ENCODE results near the gene HOXA11. TPM values are rescaled to one million over a fixed set of nuclear protein-coding genes. Genes with fewer than 3 reads are reported as not detected.

HOXA11 gene
- total RNA-seq, 3 donors from 2014 or later (not counting 1 experiment from before 2014, with no cell fraction given): not detected

GRCh38 chr7:27141923-27142579 is 43.0 kb downstream of the HOXA11 start:
- Mint-ChIP-seq H3K9me3 (no peaks in the 10 kb centered on the region), H3K4me1 (peaks cover 0 to 10% of the 10 kb centered on the region in 2 donors), H3K4me3 (peak overlapping the region; percentile 76), H3K27me3 (ENCODE audit: low read depth in 2 of 2) (peaks cover 45 to 60% of the 10 kb centered on the region in 2 donors), H3K27ac (peak overlapping the region in 1 of 2 donors; percentile 57), H3K36me3 (no peaks in the 10 kb centered on the region)
- H3K9me3 ChIP-seq (ENCODE audit: control insufficient read depth, insufficient read depth, low read length): no peaks in the 10 kb centered on the region
- WGBS (ENCODE audit: insufficient coverage): 90% methylated on average over 30 of the region's 30 CpGs
- no peaks in the 10 kb centered on the region for H3K36me3 ChIP-seq (ENCODE audit: control insufficient read depth, insufficient read depth, low read length)
- H3K4me3 ChIP-seq (ENCODE audit: low read length): no peak overlapping the region
- no peak overlapping the region for H3K27ac ChIP-seq (ENCODE audit: low read length)
- no peak for ATAC-seq
- intact Hi-C loops (cut with micrococcal nuclease): no loop called here
- peaks cover 8% of the 10 kb centered on the region for H3K27me3 ChIP-seq (ENCODE audit: control insufficient read depth, insufficient read depth, low read length)
- no peak for TF ChIP-seq CTCF (IDR thresholded peaks at IDR 0.05)
- H3K4me1 ChIP-seq (ENCODE audit: control insufficient read depth, insufficient read depth, low read length): peaks cover 4% of the 10 kb centered on the region
- no peak for DNase-seq

GRCh38 chr7:27141137-27141922 is 43.7 kb downstream of the HOXA11 start:
- Mint-ChIP-seq H3K9me3 (no peaks in the 10 kb centered on the region), H3K27ac (no peak overlapping the region), H3K27me3 (ENCODE audit: low read depth in 2 of 2) (peaks cover 40 to 56% of the 10 kb centered on the region in 2 donors), H3K4me1 (peaks cover 0 to 10% of the 10 kb centered on the region in 2 donors), H3K4me3 (peak overlapping the region; percentile 2), H3K36me3 (no peaks in the 10 kb centered on the region)
- Histone ChIP-seq H3K9me3 (ENCODE audit: control insufficient read depth, insufficient read depth, low read length) (no peaks in the 10 kb centered on the region), H3K4me3 (ENCODE audit: low read length) (no peak overlapping the region), H3K27me3 (ENCODE audit: control insufficient read depth, insufficient read depth, low read length) (peaks cover 9% of the 10 kb centered on the region), H3K36me3 (ENCODE audit: control insufficient read depth, insufficient read depth, low read length) (no peaks in the 10 kb centered on the region), H3K27ac (ENCODE audit: low read length) (no peak overlapping the region), H3K4me1 (ENCODE audit: control insufficient read depth, insufficient read depth, low read length) (peaks cover 3% of the 10 kb centered on the region)
- WGBS (ENCODE audit: insufficient coverage): 96% methylated on average over 15 of the region's 18 CpGs
- intact Hi-C loops (cut with micrococcal nuclease): no loop called here
- ATAC-seq (no peak), DNase-seq (no peak)
- no peak for TF ChIP-seq CTCF (IDR thresholded peaks at IDR 0.05)

GRCh38 chr7:27140126-27140857 is 44.7 kb downstream of the HOXA11 start:
- no peak overlapping the region for H3K4me3 Mint-ChIP-seq
- Histone ChIP-seq H3K27me3 (ENCODE audit: control insufficient read depth, insufficient read depth, low read length) (peaks cover 9% of the 10 kb centered on the region), H3K4me1 (ENCODE audit: control insufficient read depth, insufficient read depth, low read length) (peaks cover 3% of the 10 kb centered on the region), H3K9me3 (ENCODE audit: control insufficient read depth, insufficient read depth, low read length) (no peaks in the 10 kb centered on the region), H3K4me3 (ENCODE audit: low read length) (no peak overlapping the region), H3K36me3 (ENCODE audit: control insufficient read depth, insufficient read depth, low read length) (no peaks in the 10 kb centered on the region), H3K27ac (ENCODE audit: low read length) (no peak overlapping the region)
- DNase-seq (no peak), ATAC-seq (no peak)
- no peaks in the 10 kb centered on the region for H3K9me3 Mint-ChIP-seq
- TF ChIP-seq CTCF (IDR thresholded peaks at IDR 0.05): no peak
- H3K36me3 Mint-ChIP-seq: no peaks in the 10 kb centered on the region
- intact Hi-C loops (cut with micrococcal nuclease): no loop called here
- no peak overlapping the region for H3K27ac Mint-ChIP-seq
- H3K27me3 Mint-ChIP-seq (ENCODE audit: low read depth in 2 of 2): peaks cover 36 to 56% of the 10 kb centered on the region in 2 donors
- 95% methylated on average over 15 of the region's 15 CpGs for WGBS (ENCODE audit: insufficient coverage)
- H3K4me1 Mint-ChIP-seq: peaks cover 0 to 10% of the 10 kb centered on the region in 2 donors

All from natural killer cell (primary cell).